Mesenchymal stem cell (in vitro differentiated cells and primary cell): ENCODE data around the gene FIG4.
A peak's percentile ranks its signal among the peaks of the same experiment; 100 is the strongest.
"Not testable (repeated sequence)": the region's sequence is repeated elsewhere in the genome, so short reads cannot be mapped to it uniquely, and the experiment has no call there.

Experiments used
- DNase-seq: peaks from one replicate; pipeline ENCODE4 v3.0.0-alpha.2; 2013
- H2AFZ ChIP-seq: one replicate; pipeline ENCODE4 v1.6.1; 2013; ENCODE audit warnings: low read depth, mild to moderate bottlenecking, control low read depth, inconsistent platforms, low read length, moderate library complexity
- H2AK5ac ChIP-seq: 2 replicates; pipeline ENCODE4 v1.6.1; 2013; ENCODE audit warnings: low read length, moderate library complexity, mild to moderate bottlenecking, inconsistent platforms; ENCODE audit not compliant: severe bottlenecking
- H2BK120ac ChIP-seq: one replicate; pipeline ENCODE4 v1.6.1; 2013; ENCODE audit warnings: low read depth, mild to moderate bottlenecking, inconsistent platforms, low read length, moderate library complexity
- H2BK12ac ChIP-seq, 2 experiments: one replicate each; pipeline ENCODE4 v1.6.1; 2013; ENCODE audit warnings: inconsistent platforms in 2 of 2, low read length in 2 of 2, mild to moderate bottlenecking in 2 of 2, moderate library complexity in 2 of 2, control low read depth in 1 of 2
- H2BK15ac ChIP-seq: one replicate; pipeline ENCODE4 v1.6.1; 2013; ENCODE audit warnings: mild to moderate bottlenecking, low read depth, inconsistent platforms; ENCODE audit not compliant: poor library complexity, severe bottlenecking
- H2BK5ac ChIP-seq: 2 replicates; pipeline ENCODE4 v1.6.1; 2013; ENCODE audit warnings: low read depth, mild to moderate bottlenecking, low read length, control low read depth, inconsistent platforms; ENCODE audit not compliant: poor library complexity, severe bottlenecking
- H3K14ac ChIP-seq, 2 experiments: one replicate each; pipeline ENCODE4 v1.6.1; 2013; ENCODE audit warnings: inconsistent platforms in 2 of 2, low read length in 2 of 2, control low read depth in 1 of 2, mild to moderate bottlenecking in 1 of 2, moderate library complexity in 1 of 2
- H3K18ac ChIP-seq, 2 experiments: one replicate each; pipeline ENCODE4 v1.6.1; 2013; ENCODE audit warnings: inconsistent platforms in 2 of 2, low read length in 2 of 2, control low read depth in 1 of 2, low read depth in 1 of 2, mild to moderate bottlenecking in 1 of 2
- H3K23ac ChIP-seq, 2 experiments: one replicate each; pipeline ENCODE4 v1.6.1; 2013; ENCODE audit warnings: inconsistent platforms in 2 of 2, low read length in 2 of 2, mild to moderate bottlenecking in 2 of 2, moderate library complexity in 2 of 2, control low read depth in 1 of 2
- H3K27ac ChIP-seq: 2 replicates; pipeline ENCODE4 v1.5.1; 2013; ENCODE audit warnings: mild to moderate bottlenecking, moderate library complexity, low read length, control low read depth, inconsistent platforms; ENCODE audit not compliant: poor library complexity, severe bottlenecking
- H3K27me3 ChIP-seq, 2 experiments: 2 replicates each; pipeline versions ENCODE4 v1.6.1 to v1.7.0; 2013; ENCODE audit warnings: low read length in 2 of 2, mild to moderate bottlenecking in 2 of 2, moderate library complexity in 2 of 2, control low read depth in 1 of 2, inconsistent platforms in 1 of 2; ENCODE audit not compliant: control insufficient read depth in 1 of 2, insufficient read depth in 1 of 2
- H3K36me3 ChIP-seq, 2 experiments: 2 replicates each; pipeline versions ENCODE4 v1.6.1 to v1.7.0; 2013; ENCODE audit warnings: low read length in 2 of 2, control low read depth in 1 of 2, inconsistent platforms in 1 of 2, low read depth in 1 of 2, mild to moderate bottlenecking in 1 of 2; ENCODE audit not compliant: insufficient read depth in 2 of 2, control insufficient read depth in 1 of 2
- H3K4ac ChIP-seq, 2 experiments: one replicate each; pipeline ENCODE4 v1.6.1; 2013; ENCODE audit warnings: inconsistent platforms in 2 of 2, low read length in 2 of 2, mild to moderate bottlenecking in 2 of 2, moderate library complexity in 2 of 2, control low read depth in 1 of 2, low read depth in 1 of 2
- H3K4me1 ChIP-seq: 2 replicates; pipeline ENCODE4 v1.6.1; 2013; ENCODE audit warnings: low read depth, low read length, control low read depth; ENCODE audit not compliant: control insufficient read depth, insufficient read depth
- H3K4me2 ChIP-seq: 2 replicates; pipeline ENCODE4 v1.6.1; 2013; ENCODE audit warnings: low read length, mild to moderate bottlenecking, inconsistent platforms; ENCODE audit not compliant: poor library complexity, severe bottlenecking
- H3K4me3 ChIP-seq, 2 experiments: 2 replicates each; pipeline versions ENCODE4 v1.5.1 to v1.7.0; 2013; ENCODE audit warnings: low read length in 2 of 2, mild to moderate bottlenecking in 2 of 2, control low read depth in 1 of 2, low read depth in 1 of 2; ENCODE audit not compliant: insufficient read depth in 1 of 2
- H3K79me1 ChIP-seq: replicated peaks from 2 replicates; pipeline ENCODE4 v1.6.1; 2013; ENCODE audit warnings: mild to moderate bottlenecking, control low read depth, low read length, inconsistent platforms; ENCODE audit not compliant: poor library complexity, severe bottlenecking
- H3K9ac ChIP-seq: 2 replicates; pipeline ENCODE4 v1.7.0; 2013; ENCODE audit warnings: mild to moderate bottlenecking, low read length, moderate library complexity
- H3K9me3 ChIP-seq: 2 replicates; pipeline ENCODE4 v1.7.0; 2013; ENCODE audit warnings: mild to moderate bottlenecking, low read length; ENCODE audit not compliant: control insufficient read depth
- H4K8ac ChIP-seq: one replicate; pipeline ENCODE4 v1.6.1; 2013; ENCODE audit warnings: inconsistent platforms, mild to moderate bottlenecking, low read length, moderate library complexity
- H4K91ac ChIP-seq: one replicate; pipeline ENCODE4 v1.6.1; 2013; ENCODE audit warnings: mild to moderate bottlenecking, low read length, inconsistent platforms
- WGBS: methylation state at CpG from one replicate; pipeline ENCODE4 v1.1.7; 2013; ENCODE audit warnings: mixed read lengths; 5-methylcytosine and 5-hydroxymethylcytosine counted together

Gene FIG4

GRCh38 chr6:109678661-109679505 is 12.2 kb upstream of the FIG4 start:
- H2AK5ac ChIP-seq, H3K4ac ChIP-seq, H2BK12ac ChIP-seq, H2BK5ac ChIP-seq, H2BK15ac ChIP-seq, H2BK120ac ChIP-seq, H3K79me1 ChIP-seq, H3K4me1 ChIP-seq, H3K9ac ChIP-seq, H3K9me3 ChIP-seq, H3K36me3 ChIP-seq, H4K91ac ChIP-seq, H3K27me3 ChIP-seq, H3K27ac ChIP-seq, H3K4me2 ChIP-seq, H3K4me3 ChIP-seq: not testable (repeated sequence)
- WGBS: 37% methylated on average over 12 of the region's 15 CpGs
- Histone ChIP-seq H3K23ac (peak overlapping the region in 1 of 2 experiments; percentile 59), H4K8ac (peak overlapping the region; percentile 77), H2AFZ (peak overlapping the region; percentile 61), H3K14ac (peak overlapping the region in 1 of 2 experiments; percentile 28), H3K18ac (peak overlapping the region; percentile 21 to 70)
- DNase-seq: peak; percentile 44

GRCh38 chr6:109686566-109687265 is 4.4 kb upstream of the FIG4 start:
- WGBS: 100% methylated on average over 1 of the region's 1 CpG
- peaks cover 0 to 10% of the 10 kb centered on the region in 2 experiments for H3K27me3 ChIP-seq
- H3K79me1 ChIP-seq: peaks cover 6% of the 10 kb centered on the region
- H3K27ac ChIP-seq: no peak overlapping the region
- no peak overlapping the region for H3K4me2 ChIP-seq
- peak overlapping the region; percentile 34 for H2BK120ac ChIP-seq
- no peaks in the 10 kb centered on the region for H3K4me1 ChIP-seq
- H2AFZ ChIP-seq: no peak overlapping the region
- H3K9me3 ChIP-seq: no peaks in the 10 kb centered on the region
- no peak overlapping the region for H4K91ac ChIP-seq
- no peak overlapping the region for H3K4ac ChIP-seq
- H2BK15ac ChIP-seq: no peak overlapping the region
- no peak overlapping the region for H3K4me3 ChIP-seq
- no peak overlapping the region for H3K14ac ChIP-seq
- H2AK5ac ChIP-seq: no peak overlapping the region
- H3K18ac ChIP-seq: no peak overlapping the region
- H3K9ac ChIP-seq: peak overlapping the region; percentile 80
- H3K36me3 ChIP-seq: no peaks in the 10 kb centered on the region
- no peak overlapping the region for H2BK5ac ChIP-seq
- no peak overlapping the region for H2BK12ac ChIP-seq
- DNase-seq: no peak
- no peak overlapping the region for H3K23ac ChIP-seq
- H4K8ac ChIP-seq: no peak overlapping the region

- Histone ChIP-seq H2AK5ac (no peak overlapping the region), H4K91ac (no peak overlapping the region), H3K23ac (no peak overlapping the region), H3K14ac (no peak overlapping the region), H3K27ac (no peak overlapping the region), H3K18ac (no peak overlapping the region), H3K4me2 (no peak overlapping the region), H3K27me3 (peaks cover 0 to 10% of the 10 kb centered on the region in 2 experiments), H3K9me3 (no peaks in the 10 kb centered on the region), H3K79me1 (peaks cover 6% of the 10 kb centered on the region), H3K9ac (peak overlapping the region; percentile 80), H2BK15ac (no peak overlapping the region), H2BK120ac (no peak overlapping the region), H3K4ac (no peak overlapping the region), H2BK5ac (no peak overlapping the region), H3K4me1 (no peaks in the 10 kb centered on the region), H3K36me3 (no peaks in the 10 kb centered on the region), H2AFZ (no peak overlapping the region), H3K4me3 (peak overlapping the region in 1 of 2 experiments; percentile 23), H4K8ac (no peak overlapping the region), H2BK12ac (no peak overlapping the region)
- peak; percentile 69 for DNase-seq
- WGBS: 36% methylated on average over 2 of the region's 2 CpGs
Observed at GRCh38 chr6:109687271-109687761, 3.8 kb upstream of the FIG4 start.

GRCh38 chr6:109690373-109690736 is 741 bp upstream of the FIG4 start:
- no peak overlapping the region for H3K23ac ChIP-seq
- peak overlapping the region; percentile 78 to 98 for H3K4me3 ChIP-seq
- no peak for DNase-seq
- peak overlapping the region in 1 of 2 experiments; percentile 58 for H3K18ac ChIP-seq
- peak overlapping the region; percentile 99 for H2AFZ ChIP-seq
- H3K4me2 ChIP-seq: peak overlapping the region; percentile 99
- no peak overlapping the region for H2BK15ac ChIP-seq
- no peak overlapping the region for H2BK120ac ChIP-seq
- H3K9ac ChIP-seq: peak overlapping the region; percentile 95
- H4K91ac ChIP-seq: no peak overlapping the region
- peak overlapping the region; percentile 76 for H3K27ac ChIP-seq
- 2% methylated on average over 23 of the region's 24 CpGs for WGBS
- H2BK12ac ChIP-seq: no peak overlapping the region
- no peak overlapping the region for H3K14ac ChIP-seq
- peaks cover 0 to 10% of the 10 kb centered on the region in 2 experiments for H3K27me3 ChIP-seq
- no peak overlapping the region for H2AK5ac ChIP-seq
- H2BK5ac ChIP-seq: no peak overlapping the region
- H3K36me3 ChIP-seq: peaks cover 0 to under 1% of the 10 kb centered on the region in 2 experiments
- H3K9me3 ChIP-seq: no peaks in the 10 kb centered on the region
- no peak overlapping the region for H3K4ac ChIP-seq
- no peaks in the 10 kb centered on the region for H3K4me1 ChIP-seq
- peaks cover 16% of the 10 kb centered on the region for H3K79me1 ChIP-seq
- peak overlapping the region; percentile 19 for H4K8ac ChIP-seq
